Right kidney (tissue), 1 donor: ENCODE results near the gene RRBP1.
A peak's percentile ranks its signal among the peaks of the same experiment; 100 is the strongest.

Experiments used
- DNase-seq: peaks from one replicate; pipeline ENCODE4 v3.0.0-alpha.2; 2016

The RRBP1 gene

GRCh38 chr20:17572034-17572638 is 109.9 kb downstream of the RRBP1 start:
- DNase-seq = no peak

GRCh38 chr20:17571153-17571527 is 110.9 kb downstream of the RRBP1 start:
- DNase-seq = no peak

- DNase-seq = no peak
Observed at GRCh38 chr20:17570347-17571152, 111.5 kb downstream of the RRBP1 start.

DNA sequence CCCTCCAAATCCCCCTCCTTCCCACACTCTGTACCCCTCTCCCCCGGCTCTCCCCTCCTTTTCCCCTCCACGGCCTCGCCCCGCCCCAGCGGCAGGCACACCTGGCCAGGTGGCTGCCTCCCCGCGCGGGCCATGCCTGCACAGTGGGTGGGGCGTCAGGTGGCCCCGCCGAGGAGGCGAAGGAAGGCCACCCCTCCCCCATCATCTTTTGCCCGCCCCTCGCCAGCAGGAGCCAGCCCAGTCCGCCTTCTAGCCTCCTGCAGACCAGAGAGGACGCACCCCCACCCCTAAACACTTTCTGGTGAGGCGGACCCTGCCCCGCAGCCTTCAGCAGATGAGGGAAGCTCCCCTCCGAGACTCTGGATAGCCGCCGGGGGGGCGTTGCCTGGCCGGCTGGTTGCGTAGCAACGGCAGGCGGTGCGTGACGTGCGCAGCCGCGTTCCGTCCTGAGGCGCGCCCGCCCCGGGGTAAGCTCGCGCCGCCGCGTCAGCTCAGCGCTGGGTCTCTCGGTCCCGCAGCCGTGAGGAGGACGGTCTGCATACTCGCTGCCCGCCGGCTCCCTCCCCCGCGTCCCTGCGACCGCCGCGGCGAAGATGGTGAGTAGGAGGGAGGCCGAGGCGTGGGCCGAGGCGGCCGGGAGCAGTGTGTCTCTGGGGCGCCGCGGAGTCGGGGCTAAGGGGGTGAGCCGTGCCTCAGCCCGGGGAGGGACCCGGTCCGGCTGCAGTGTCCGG is 112.3 kb downstream of the RRBP1 start, which contains the start of gene DSTN:
TSS of gene DSTN (plus strand) at position 460 of the 731 bp plus-strand sequence. CDS start at position 594, 134 bp downstream.
- peak; percentile 94 for DNase-seq

DNA sequence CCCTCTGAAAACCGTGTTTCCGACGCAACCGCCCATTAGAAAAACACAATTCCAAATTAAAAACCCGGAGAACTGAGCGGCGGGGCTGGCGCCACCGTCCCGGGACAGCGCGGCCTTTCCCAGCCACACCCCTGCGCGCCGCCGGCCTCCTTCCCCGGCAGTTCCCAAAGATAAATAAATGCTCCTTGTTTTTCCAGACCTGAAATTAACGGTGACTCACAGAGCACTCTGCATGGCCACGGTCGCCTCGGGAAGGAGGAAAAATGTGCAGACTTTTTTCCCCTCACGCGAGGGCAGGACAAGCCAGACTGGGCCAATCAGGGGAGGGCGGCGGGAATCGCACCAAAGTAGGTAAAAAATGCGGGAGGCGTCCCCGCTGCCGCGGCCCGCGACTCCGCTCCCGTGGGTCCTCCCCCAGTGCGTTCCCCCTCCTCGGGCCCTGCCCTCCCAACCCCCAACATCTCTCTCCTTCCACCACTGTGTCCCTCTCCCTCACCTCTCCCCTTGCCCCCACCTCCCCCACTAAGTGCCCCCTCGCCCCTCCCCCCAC is 113.0 kb downstream of the RRBP1 start:
- DNase-seq = peak; percentile 84

GRCh38 chr20:17568045-17568788 is 113.8 kb downstream of the RRBP1 start:
- DNase-seq = peak; percentile 30

DNA sequence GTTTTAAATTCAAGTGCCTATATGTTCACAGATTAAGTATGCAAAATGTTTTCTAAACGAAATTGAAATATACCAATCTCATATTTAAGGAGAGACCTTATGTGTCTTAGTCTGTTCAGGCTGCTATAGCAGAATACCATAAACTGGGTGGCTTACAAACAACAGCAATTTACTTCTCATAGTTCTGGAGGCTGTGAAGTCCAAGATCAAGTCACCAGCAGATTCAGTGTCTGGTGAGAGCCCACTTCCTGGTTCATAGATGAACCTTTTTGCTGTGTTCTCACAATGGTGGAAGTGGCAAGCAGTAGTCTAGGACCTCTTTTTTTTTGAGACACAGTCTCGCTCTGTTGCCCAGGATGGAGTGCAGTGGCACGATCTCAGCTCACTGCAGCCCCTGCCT is 115.7 kb downstream of the RRBP1 start:
- DNase-seq = no peak

GRCh38 chr20:17565169-17565845 is 116.7 kb downstream of the RRBP1 start:
- DNase-seq = no peak
